Embryonic facial prominence (tissue), 1 donor: ENCODE measurements around the gene C11orf65.

Experiments used
- DNase-seq: peaks from one replicate; pipeline ENCODE4 v3.0.0-alpha.2; 2016; ENCODE audit errors: extremely low spot score

The C11orf65 gene

DNA sequence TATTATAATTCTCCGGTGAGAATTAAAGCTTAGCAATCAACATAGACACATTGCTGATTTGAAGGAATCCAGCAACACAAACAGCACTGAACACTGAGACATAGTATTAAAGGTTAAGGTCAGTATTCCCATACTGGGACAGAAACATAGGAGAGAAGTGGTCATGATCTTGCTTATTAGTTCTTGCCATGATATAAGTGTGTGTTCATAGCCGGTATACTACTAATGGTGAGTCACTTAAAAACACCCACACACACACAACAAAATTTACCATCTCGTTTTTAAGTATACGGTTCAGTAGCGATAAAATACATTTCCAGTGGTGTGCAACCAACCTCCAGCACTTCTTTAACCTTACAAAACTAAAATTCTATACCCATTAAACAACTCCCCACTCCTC is 96.3 kb downstream of the C11orf65 start:
- no peak for DNase-seq

GRCh38 chr11:108370315-108370714 is 97.0 kb downstream of the C11orf65 start:
- DNase-seq, result no peak

- no peak for DNase-seq
Measured at GRCh38 chr11:108369064-108369463, 98.3 kb downstream of the C11orf65 start.

- DNase-seq, result no peak
Measured at GRCh38 chr11:108368134-108368533, 99.2 kb downstream of the C11orf65 start.

DNA sequence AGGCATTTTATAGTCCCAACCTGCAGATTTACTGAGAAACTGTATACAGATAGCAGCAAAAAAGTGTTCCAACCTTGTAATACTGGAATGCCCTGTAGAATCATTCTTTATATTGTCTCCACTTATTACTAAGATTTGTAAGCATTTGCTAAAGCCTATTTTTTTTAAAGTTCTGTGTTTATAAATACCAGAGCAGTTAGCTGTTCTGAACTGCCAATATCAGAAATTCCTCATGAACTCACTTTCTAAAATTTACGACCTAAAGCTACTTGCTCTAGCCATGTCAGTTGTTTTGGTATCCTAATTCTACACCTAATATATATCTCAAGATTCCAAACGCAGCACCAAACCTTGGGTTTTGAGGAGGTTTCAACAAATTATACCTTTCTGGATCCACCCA is 103.2 kb downstream of the C11orf65 start:
- DNase-seq, result no peak

- no peak for DNase-seq
Measured at GRCh38 chr11:108351468-108351867, 115.9 kb downstream of the C11orf65 start.

GRCh38 chr11:108346451-108346850 is 120.9 kb downstream of the C11orf65 start:
- no peak for DNase-seq

GRCh38 chr11:108345767-108346166 is 121.6 kb downstream of the C11orf65 start:
- DNase-seq, result no peak

DNA sequence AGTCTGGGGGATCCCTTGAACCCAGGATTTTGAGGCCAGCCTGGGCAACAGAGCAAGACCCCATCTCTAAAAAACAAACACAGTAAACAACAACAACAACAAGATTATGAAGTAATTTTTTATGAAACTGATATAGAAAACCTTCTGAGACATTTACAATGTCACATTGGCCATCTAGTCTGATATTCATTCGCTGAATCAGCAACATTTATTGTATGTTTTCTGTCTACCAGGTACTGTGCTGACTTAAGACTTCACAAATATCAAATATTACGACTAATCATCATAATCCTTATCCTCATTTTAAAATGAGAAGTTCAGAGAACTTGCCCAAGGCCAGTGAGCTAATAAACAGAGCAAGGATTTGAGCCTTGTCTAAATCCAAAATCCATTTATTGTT is 123.6 kb downstream of the C11orf65 start:
- DNase-seq, result no peak

DNA sequence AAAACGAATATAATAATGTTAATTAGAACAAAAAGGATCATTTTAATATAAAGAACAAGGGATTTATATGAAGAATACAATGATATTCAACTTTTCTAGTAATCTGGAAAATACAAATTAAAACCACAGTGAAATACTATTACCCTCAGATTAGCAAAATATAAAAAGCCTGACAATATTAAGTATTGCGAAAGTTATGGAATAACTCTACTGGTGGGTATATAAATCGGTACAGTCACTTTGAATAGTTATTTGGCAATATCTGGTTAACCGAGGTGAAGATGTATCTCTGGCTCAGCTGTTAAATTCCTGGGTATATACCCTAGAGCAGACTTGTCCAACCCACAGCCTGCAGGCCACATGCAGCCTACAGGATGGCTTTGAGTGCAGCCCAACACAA is 125.7 kb downstream of the C11orf65 start:
- no peak for DNase-seq

- DNase-seq, result no peak
Measured at GRCh38 chr11:108340973-108341372, 126.4 kb downstream of the C11orf65 start.

GRCh38 chr11:108338750-108339149 is 128.6 kb downstream of the C11orf65 start:
- DNase-seq, result no peak

- DNase-seq, result no peak
Measured at GRCh38 chr11:108333403-108333899, 133.9 kb downstream of the C11orf65 start.
